ENCODE results near the gene RPL13.
"Not testable (repeated sequence)": the region's sequence is repeated elsewhere in the genome, so short reads cannot be mapped to it uniquely, and the experiment has no call there.

RPL13 gene

GRCh38 chr16:89564476-89565255 lies 4.2 kb downstream of the RPL13 start:
- Mint-ChIP-seq H3K27me3 (no peaks in the 10 kb centered on the region), H3K36me3 (ENCODE audit: low read depth) (peaks cover 40% of the 10 kb centered on the region), H3K4me3 (peak overlapping the region; percentile 99), H3K4me1 (ENCODE audit: low read depth) (peaks cover 51% of the 10 kb centered on the region), H3K9me3 (no peaks in the 10 kb centered on the region), H3K27ac (peak overlapping the region; percentile 74)

GRCh38 chr16:89565256-89565505 lies 4.7 kb downstream of the RPL13 start:
- Mint-ChIP-seq H3K9me3 (no peaks in the 10 kb centered on the region), H3K27me3 (no peaks in the 10 kb centered on the region), H3K4me3 (peak overlapping the region; percentile 99), H3K36me3 (ENCODE audit: low read depth) (peaks cover 40% of the 10 kb centered on the region), H3K27ac (peak overlapping the region; percentile 74), H3K4me1 (ENCODE audit: low read depth) (peaks cover 46% of the 10 kb centered on the region)

- peak overlapping the region; percentile 74 for H3K27ac Mint-ChIP-seq
- peak overlapping the region; percentile 1 for H3K4me3 Mint-ChIP-seq
Measured at GRCh38 chr16:89565506-89566372, 5.3 kb downstream of the RPL13 start.

GRCh38 chr16:89567656-89568594 lies 7.4 kb downstream of the RPL13 start:
- no peaks in the 10 kb centered on the region for H3K9me3 Mint-ChIP-seq
- H3K4me1 Mint-ChIP-seq (ENCODE audit: low read depth): peaks cover 38% of the 10 kb centered on the region
- H3K27ac Mint-ChIP-seq: no peak overlapping the region
- H3K36me3 Mint-ChIP-seq (ENCODE audit: low read depth): peaks cover 23% of the 10 kb centered on the region
- no peak overlapping the region for H3K4me3 Mint-ChIP-seq
- peaks cover 4% of the 10 kb centered on the region for H3K27me3 Mint-ChIP-seq

More at GRCh38 chr16:89565506-89566372, 5.3 kb downstream of the RPL13 start:
- Mint-ChIP-seq H3K27me3 (no peaks in the 10 kb centered on the region), H3K4me1 (ENCODE audit: low read depth) (peaks cover 46% of the 10 kb centered on the region), H3K9me3 (no peaks in the 10 kb centered on the region), H3K36me3 (ENCODE audit: low read depth) (peaks cover 40% of the 10 kb centered on the region)

GRCh38 chr16:89569506-89570341 lies 9.2 kb downstream of the RPL13 start:
- Mint-ChIP-seq H3K9me3 (no peaks in the 10 kb centered on the region), H3K4me3 (no peak overlapping the region), H3K36me3 (ENCODE audit: low read depth) (peaks cover 5% of the 10 kb centered on the region), H3K27me3 (peaks cover 9% of the 10 kb centered on the region), H3K27ac (no peak overlapping the region), H3K4me1 (ENCODE audit: low read depth) (peaks cover 22% of the 10 kb centered on the region)

GRCh38 chr16:89570342-89570923 lies 10.0 kb downstream of the RPL13 start:
- Mint-ChIP-seq H3K27ac (no peak overlapping the region), H3K27me3 (peaks cover 9% of the 10 kb centered on the region), H3K9me3 (no peaks in the 10 kb centered on the region), H3K4me3 (no peak overlapping the region), H3K4me1 (ENCODE audit: low read depth) (peaks cover 14% of the 10 kb centered on the region), H3K36me3 (ENCODE audit: low read depth) (no peaks in the 10 kb centered on the region)

GRCh38 chr16:89570983-89571598 lies 10.6 kb downstream of the RPL13 start:
- not testable (repeated sequence) for H3K27ac Mint-ChIP-seq; H3K4me1 Mint-ChIP-seq (ENCODE audit: low read depth); H3K4me3 Mint-ChIP-seq; H3K36me3 Mint-ChIP-seq (ENCODE audit: low read depth); H3K9me3 Mint-ChIP-seq; H3K27me3 Mint-ChIP-seq

GRCh38 chr16:89571636-89572035 lies 11.2 kb downstream of the RPL13 start:
- peaks cover 9% of the 10 kb centered on the region for H3K27me3 Mint-ChIP-seq
- no peak overlapping the region for H3K4me3 Mint-ChIP-seq
- no peaks in the 10 kb centered on the region for H3K9me3 Mint-ChIP-seq
- no peak overlapping the region for H3K27ac Mint-ChIP-seq
- H3K36me3 Mint-ChIP-seq (ENCODE audit: low read depth): no peaks in the 10 kb centered on the region
- H3K4me1 Mint-ChIP-seq (ENCODE audit: low read depth): peaks cover 8% of the 10 kb centered on the region

GRCh38 chr16:89572073-89572484 lies 11.6 kb downstream of the RPL13 start:
- Mint-ChIP-seq H3K27me3 (peaks cover 9% of the 10 kb centered on the region), H3K9me3 (no peaks in the 10 kb centered on the region), H3K27ac (no peak overlapping the region), H3K4me1 (ENCODE audit: low read depth) (peaks cover 8% of the 10 kb centered on the region), H3K4me3 (no peak overlapping the region), H3K36me3 (ENCODE audit: low read depth) (no peaks in the 10 kb centered on the region)

- Mint-ChIP-seq H3K36me3 (ENCODE audit: low read depth) (no peaks in the 10 kb centered on the region), H3K9me3 (no peaks in the 10 kb centered on the region), H3K27me3 (peaks cover 9% of the 10 kb centered on the region), H3K27ac (no peak overlapping the region), H3K4me1 (ENCODE audit: low read depth) (peaks cover 8% of the 10 kb centered on the region), H3K4me3 (no peak overlapping the region)
Measured at GRCh38 chr16:89572485-89573205, 12.2 kb downstream of the RPL13 start.

GRCh38 chr16:89573826-89574680 lies 13.6 kb downstream of the RPL13 start:
- peak overlapping the region; percentile 23 for H3K4me3 Mint-ChIP-seq
- H3K9me3 Mint-ChIP-seq: no peaks in the 10 kb centered on the region
- H3K27ac Mint-ChIP-seq: no peak overlapping the region
- H3K4me1 Mint-ChIP-seq (ENCODE audit: low read depth): peaks cover 8% of the 10 kb centered on the region
- no peaks in the 10 kb centered on the region for H3K36me3 Mint-ChIP-seq (ENCODE audit: low read depth)
- peaks cover 9% of the 10 kb centered on the region for H3K27me3 Mint-ChIP-seq

- no peak overlapping the region for H3K27ac Mint-ChIP-seq
- peaks cover 9% of the 10 kb centered on the region for H3K27me3 Mint-ChIP-seq
- peak overlapping the region; percentile 57 for H3K4me3 Mint-ChIP-seq
- H3K9me3 Mint-ChIP-seq: no peaks in the 10 kb centered on the region
- H3K36me3 Mint-ChIP-seq (ENCODE audit: low read depth): no peaks in the 10 kb centered on the region
- peaks cover 8% of the 10 kb centered on the region for H3K4me1 Mint-ChIP-seq (ENCODE audit: low read depth)
Measured at GRCh38 chr16:89574681-89575246, 14.3 kb downstream of the RPL13 start.
